A549 (cell line): ENCODE measurements around the gene IGFBP5. TPM values are rescaled to one million over a fixed set of nuclear protein-coding genes. Genes with fewer than 3 reads are reported as not detected.

Experiments
- ATAC-seq, 2 experiments: fragments of 200-7000 bp in 1 of 2; fragments of >200 bp in 1 of 2; cut with Nextera tagmentation in 1 of 2; cut with Tn5 transposase in 1 of 2; 3 replicates each; pipeline versions ENCODE4 v1.8.0 to v1.9.1; 2018 to 2020; ENCODE audit warnings: mild to moderate bottlenecking in 1 of 2, moderate library complexity in 1 of 2
- CTCF ChIA-PET: fragments of 300-600 bp; sonication (Branson Sonifier 250); formaldehyde crosslinking; extraction: SDS; loops from one replicate; lab custom pipeline; 2021; ENCODE audit warnings: antibody characterized with exemption, inconsistent platforms; lab: Yijun Ruan, JAX
- POLR2A ChIA-PET: fragments of 350-600 bp; formaldehyde crosslinking; extraction: SDS; loops from one replicate; lab custom pipeline; 2021; ENCODE audit warnings: antibody characterized with exemption, inconsistent platforms; lab: Yijun Ruan, JAX
- DNase-seq, 2 experiments: peaks; one replicate each; pipeline versions ENCODE4 v3.0.0 to v3.0.0-alpha.2; 2011 to 2016; ENCODE audit warnings: low read depth in 1 of 2, low spot score in 1 of 2
- FAIRE-seq: peaks from 2 replicates; lab custom pipeline; 2011; peaks lifted over from hg19 to GRCh38; lab: Jason Lieb, UNC
- H3K27ac ChIP-seq, 2 experiments: fragments of >200 bp; sonication (Bioruptor Twin); formaldehyde crosslinking; 3 replicates each; pipeline ENCODE4 v1.5.1; 2016 to 2017
- H3K4me1 ChIP-seq: fragments of >200 bp; sonication (Bioruptor Twin); formaldehyde crosslinking; 3 replicates; pipeline ENCODE4 v1.6.1; 2016
- H3K4me2 ChIP-seq: fragments of >200 bp; sonication (Bioruptor Twin); formaldehyde crosslinking; 3 replicates; pipeline ENCODE4 v1.6.1; 2016
- H3K4me3 ChIP-seq: fragments of >200 bp; sonication (Bioruptor Twin); formaldehyde crosslinking; 3 replicates; pipeline ENCODE4 v1.5.1; 2016
- H3K9me3 ChIP-seq: fragments of >200 bp; sonication (Bioruptor Twin); formaldehyde crosslinking; 3 replicates; pipeline ENCODE4 v1.6.1; 2016
- BCL3 ChIP-seq: fragments of >200 bp; sonication (Bioruptor Twin); formaldehyde crosslinking; IDR thresholded peaks from 3 replicates; pipeline ENCODE4 v1.6.1; 2016
- CHD2 ChIP-seq: fragments of 150-350 bp; IDR thresholded peaks from 2 replicates; pipeline ENCODE4 v1.6.1; 2014; ENCODE audit warnings: low read length; ENCODE audit not compliant: partially characterized antibody
- CHD4 ChIP-seq: fragments of 200-600 bp; sonication (generic); IDR thresholded peaks from 2 replicates; pipeline ENCODE4 v1.6.1; 2016; ENCODE audit warnings: antibody characterized with exemption, mild to moderate bottlenecking, borderline replicate concordance
- EHF ChIP-seq: fragments of 250-450 bp; sonication (Bioruptor Pico); IDR thresholded peaks from 2 replicates; pipeline ENCODE4 v1.5.0; 2020; ENCODE audit warnings: mild to moderate bottlenecking
- EHMT2 ChIP-seq: fragments of 200-600 bp; sonication (generic); IDR thresholded peaks from 2 replicates; pipeline ENCODE4 v1.6.1; 2016; ENCODE audit warnings: antibody characterized with exemption, low read depth, mild to moderate bottlenecking, moderate library complexity
- FOSL2 ChIP-seq, 2 experiments: fragments of 450-650 bp in 1 of 2; fragments of >200 bp in 1 of 2; sonication (Bioruptor Twin) in 1 of 2; formaldehyde crosslinking; IDR thresholded peaks; 2 replicates each; pipeline versions ENCODE4 v1.5.0 to v1.6.1; 2016 to 2020; ENCODE audit warnings: mild to moderate bottlenecking in 1 of 2, moderate library complexity in 1 of 2
- HDAC2 ChIP-seq: fragments of 200-600 bp; sonication (generic); IDR thresholded peaks from 2 replicates; pipeline ENCODE4 v1.6.1; 2016
- HEYL ChIP-seq: fragments of 250-450 bp; sonication (Bioruptor Pico); IDR thresholded peaks from 2 replicates; pipeline ENCODE4 v1.8.0; 2021; ENCODE audit warnings: mild to moderate bottlenecking, moderate library complexity
- HOXB13 ChIP-seq: fragments of 250-450 bp; sonication (Bioruptor Pico); IDR thresholded peaks from 2 replicates; pipeline ENCODE4 v1.5.0; 2020; ENCODE audit warnings: low read depth, mild to moderate bottlenecking, moderate library complexity
- KDM5A ChIP-seq: fragments of 200-600 bp; sonication (generic); IDR thresholded peaks from 2 replicates; pipeline ENCODE4 v1.6.1; 2016; ENCODE audit warnings: antibody characterized with exemption, mild to moderate bottlenecking
- NFE2L2 ChIP-seq: fragments of 150-350 bp; conservative IDR thresholded peaks from 2 replicates; pipeline ENCODE4 v1.6.1; 2014; ENCODE audit warnings: low read length
- RAD21 ChIP-seq, 2 experiments: fragments of >200 bp in 1 of 2; sonication (Bioruptor Twin) in 1 of 2; formaldehyde crosslinking in 1 of 2; IDR thresholded peaks in 1 of 2; conservative IDR thresholded peaks in 1 of 2; 2 replicates in 1 of 2; 3 replicates in 1 of 2; pipeline ENCODE4 v1.6.1; 2012 to 2018; ENCODE audit warnings: inconsistent platforms in 1 of 2
- SREBF2 ChIP-seq: fragments of 450-650 bp; IDR thresholded peaks from 2 replicates; pipeline ENCODE4 v1.6.1; 2014; ENCODE audit warnings: mild to moderate bottlenecking, moderate library complexity
- TFCP2L1 ChIP-seq: fragments of 250-450 bp; sonication (Bioruptor Pico); IDR thresholded peaks from 2 replicates; pipeline ENCODE4 v1.5.0; 2021; ENCODE audit warnings: mild to moderate bottlenecking
- ZC3H11A ChIP-seq: fragments of 450-650 bp; IDR thresholded peaks from 2 replicates; pipeline ENCODE4 v1.6.1; 2014; ENCODE audit warnings: antibody characterized with exemption, mild to moderate bottlenecking
- ZSCAN20 ChIP-seq: fragments of 250-450 bp; sonication (Bioruptor Pico); IDR thresholded peaks from 2 replicates; pipeline ENCODE4 v1.8.0; 2022; ENCODE audit warnings: mild to moderate bottlenecking, moderate library complexity
- WGBS: methylation state at CpG from one replicate; pipeline ENCODE4 v1.1.6; 2017; ENCODE audit errors: missing lambda C conversion rate; 5-methylcytosine and 5-hydroxymethylcytosine counted together
- polyA plus RNA-seq, 4 experiments: library from polyadenylated mRNA; depleted of rRNA in 3 of 4; stranded (reverse); fragments of >200 nt; fragmentation: RNase III in 1 of 4; extraction: RNeasy Plus Mini Kit Qiagen cat#74134 plus additional on column Dnase treatment in 1 of 4; gene quantifications; 2 replicates in 3 of 4; 3 replicates in 1 of 4; pipeline ENCODE4 v1.2.3, GENCODE V29; 2011 to 2017
- TF ChIP-seq, protein P1 (sequence below): fragments of 150-350 bp; IDR thresholded peaks from 2 replicates; pipeline ENCODE4 v1.6.1; 2014; ENCODE audit warnings: low read depth, mild to moderate bottlenecking, low read length
- TF ChIP-seq, protein P2 (sequence below): IDR thresholded peaks from 2 replicates; pipeline ENCODE4 v1.6.1; 2012; ENCODE audit warnings: low read depth, borderline replicate concordance
- TF ChIP-seq, protein P3 (sequence below): fragments of 450-650 bp; IDR thresholded peaks from 2 replicates; pipeline ENCODE4 v1.6.1; 2014; ENCODE audit warnings: antibody characterized with exemption
- TF ChIP-seq, protein P4 (sequence below): fragments of 250-450 bp; sonication (Bioruptor Pico); IDR thresholded peaks from 2 replicates; pipeline ENCODE4 v1.5.0; 2020; ENCODE audit warnings: low read depth, mild to moderate bottlenecking, moderate library complexity

The IGFBP5 gene
- polyA plus RNA-seq, 2 of the 4 experiments (the other 2 are of a cell fraction) = 0.23 to 0.97 TPM

DNA sequence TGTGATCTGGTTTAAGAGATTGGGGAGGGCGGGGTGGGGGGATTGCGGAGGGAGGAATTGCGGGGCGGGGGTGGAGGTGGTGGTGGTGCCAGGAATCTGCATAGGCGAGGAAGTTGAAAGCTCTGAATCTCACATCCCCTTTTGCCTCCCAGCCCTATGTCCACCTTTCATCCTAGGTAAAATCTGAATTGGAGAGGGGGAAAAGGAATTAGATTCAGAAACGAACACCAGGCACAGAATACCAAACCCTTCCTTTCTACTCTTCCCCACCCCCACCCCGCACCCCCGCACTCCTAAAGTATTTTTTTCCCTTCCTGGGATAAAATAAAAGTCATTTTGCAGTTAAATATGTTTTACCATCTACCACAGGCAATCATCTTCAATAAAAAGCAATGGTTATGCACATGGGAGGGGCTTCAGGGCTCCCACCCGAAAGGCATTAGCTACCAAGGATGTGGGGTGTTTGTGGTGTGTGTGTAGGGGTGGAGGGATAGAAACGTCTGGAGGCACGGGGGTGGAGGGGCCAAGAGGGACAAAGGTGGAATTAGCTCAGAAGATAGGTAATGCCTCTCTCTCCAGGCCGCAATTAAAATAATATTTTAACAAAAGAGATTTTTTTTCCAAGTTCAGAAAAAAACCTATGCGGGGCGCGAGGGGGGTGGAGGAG, 1.8 kb downstream of the IGFBP5 start:
- 14% methylated on average over 15 of the region's 15 CpGs for WGBS
- H3K9me3 ChIP-seq = no peaks in the 10 kb centered on the region
- H3K27ac ChIP-seq = no peak overlapping the region
- ChIA-PET CTCF (interaction anchor here (0.7 to 3.4 kb wide), 7 partner anchors 9 to 1020 kb away, joined by 3 to 15 read pairs (median 4); no protein-coding TSS in a partner anchor), POLR2A (no interaction called here)
- H3K4me1 ChIP-seq = peaks cover 31% of the 10 kb centered on the region; the same call in 2 of the 3 replicates
- H3K4me3 ChIP-seq = peak overlapping the region; percentile 52
- TF ChIP-seq, protein P1, sequence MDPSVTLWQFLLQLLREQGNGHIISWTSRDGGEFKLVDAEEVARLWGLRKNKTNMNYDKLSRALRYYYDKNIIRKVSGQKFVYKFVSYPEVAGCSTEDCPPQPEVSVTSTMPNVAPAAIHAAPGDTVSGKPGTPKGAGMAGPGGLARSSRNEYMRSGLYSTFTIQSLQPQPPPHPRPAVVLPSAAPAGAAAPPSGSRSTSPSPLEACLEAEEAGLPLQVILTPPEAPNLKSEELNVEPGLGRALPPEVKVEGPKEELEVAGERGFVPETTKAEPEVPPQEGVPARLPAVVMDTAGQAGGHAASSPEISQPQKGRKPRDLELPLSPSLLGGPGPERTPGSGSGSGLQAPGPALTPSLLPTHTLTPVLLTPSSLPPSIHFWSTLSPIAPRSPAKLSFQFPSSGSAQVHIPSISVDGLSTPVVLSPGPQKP = no peak
- TF ChIP-seq, protein P2, sequence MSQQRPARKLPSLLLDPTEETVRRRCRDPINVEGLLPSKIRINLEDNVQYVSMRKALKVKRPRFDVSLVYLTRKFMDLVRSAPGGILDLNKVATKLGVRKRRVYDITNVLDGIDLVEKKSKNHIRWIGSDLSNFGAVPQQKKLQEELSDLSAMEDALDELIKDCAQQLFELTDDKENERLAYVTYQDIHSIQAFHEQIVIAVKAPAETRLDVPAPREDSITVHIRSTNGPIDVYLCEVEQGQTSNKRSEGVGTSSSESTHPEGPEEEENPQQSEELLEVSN = no peak
- no peak for TF ChIP-seq BCL3
- no peak for TF ChIP-seq FOSL2 (IDR thresholded peaks at IDR 0.05)
- no peak for TF ChIP-seq FOSL2 (CRISPR knock-in tag; IDR thresholded peaks at IDR 0.05)
- TF ChIP-seq ZC3H11A = no peak
- TF ChIP-seq, protein P3, sequence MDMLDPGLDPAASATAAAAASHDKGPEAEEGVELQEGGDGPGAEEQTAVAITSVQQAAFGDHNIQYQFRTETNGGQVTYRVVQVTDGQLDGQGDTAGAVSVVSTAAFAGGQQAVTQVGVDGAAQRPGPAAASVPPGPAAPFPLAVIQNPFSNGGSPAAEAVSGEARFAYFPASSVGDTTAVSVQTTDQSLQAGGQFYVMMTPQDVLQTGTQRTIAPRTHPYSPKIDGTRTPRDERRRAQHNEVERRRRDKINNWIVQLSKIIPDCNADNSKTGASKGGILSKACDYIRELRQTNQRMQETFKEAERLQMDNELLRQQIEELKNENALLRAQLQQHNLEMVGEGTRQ = no peak
- no peak for TF ChIP-seq HEYL (CRISPR knock-in tag)
- no peak for TF ChIP-seq RAD21 (conservative IDR thresholded peaks at IDR 0.05 in 1 of 2, IDR thresholded peaks at IDR 0.05 in 1 of 2)
- no peak for TF ChIP-seq CHD4
- TF ChIP-seq TFCP2L1 = no peak
- TF ChIP-seq EHMT2 = no peak
- TF ChIP-seq NFE2L2 = no peak
- no peak for TF ChIP-seq HOXB13 (CRISPR knock-in tag)
- TF ChIP-seq KDM5A = no peak
- TF ChIP-seq SREBF2 = no peak
- TF ChIP-seq EHF = no peak
- no peak for TF ChIP-seq CHD2
- TF ChIP-seq, protein P4, sequence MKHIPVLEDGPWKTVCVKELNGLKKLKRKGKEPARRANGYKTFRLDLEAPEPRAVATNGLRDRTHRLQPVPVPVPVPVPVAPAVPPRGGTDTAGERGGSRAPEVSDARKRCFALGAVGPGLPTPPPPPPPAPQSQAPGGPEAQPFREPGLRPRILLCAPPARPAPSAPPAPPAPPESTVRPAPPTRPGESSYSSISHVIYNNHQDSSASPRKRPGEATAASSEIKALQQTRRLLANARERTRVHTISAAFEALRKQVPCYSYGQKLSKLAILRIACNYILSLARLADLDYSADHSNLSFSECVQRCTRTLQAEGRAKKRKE (CRISPR knock-in tag) = no peak
- TF ChIP-seq ZSCAN20 (CRISPR knock-in tag) = no peak
- no peak for TF ChIP-seq HDAC2
- DNase-seq (peak in 1 of 2 experiments; percentile 15), ATAC-seq (no peak; a peak in 1 of 6 replicates), FAIRE-seq (no peak)
- H3K4me2 ChIP-seq = peak overlapping the region; percentile 94
